Right atrium auricular region (tissue), 2 donors: ENCODE measurements around the gene CEACAM18. TPM values are rescaled to one million over a fixed set of nuclear protein-coding genes. Genes with fewer than 3 reads are reported as not detected.

Experiments used
- DNase-seq: peaks from one replicate; pipeline ENCODE4 v3.0.0-alpha.2; 2019; ENCODE audit warnings: low spot score
- H3K27ac ChIP-seq, 2 donors: fragments of 200-600 bp; sonication (generic); 1 replicate in 1 of 2; 2 replicates in 1 of 2; pipeline ENCODE4 v1.5.1; 2016 to 2019
- H3K27me3 ChIP-seq, 2 donors: fragments of 200-600 bp; sonication (generic); one replicate each; pipeline versions ENCODE4 v1.5.1 to v1.6.0; 2017 to 2019
- H3K36me3 ChIP-seq: fragments of 200-600 bp; sonication (generic); one replicate; pipeline ENCODE4 v1.5.1; 2016
- H3K4me1 ChIP-seq, 2 donors: fragments of 200-600 bp; sonication (generic); one replicate each; pipeline versions ENCODE4 v1.5.1 to v1.6.0; 2017 to 2019
- H3K4me3 ChIP-seq, 2 donors: fragments of 200-600 bp; sonication (generic); 1 replicate in 1 of 2; 2 replicates in 1 of 2; pipeline ENCODE4 v1.5.1; 2017 to 2019; ENCODE audit warnings: mild to moderate bottlenecking in 1 of 2, moderate library complexity in 1 of 2
- H3K9me3 ChIP-seq, 2 donors: fragments of 200-600 bp; sonication (generic); one replicate each; pipeline ENCODE4 v1.5.1; 2019
- CTCF ChIP-seq, 2 donors: fragments of 200-600 bp; sonication (generic); IDR thresholded peaks; one replicate each; pipeline ENCODE4 v1.5.1; 2019; ENCODE audit warnings: antibody characterized with exemption in 2 of 2
- total RNA-seq, 2 donors: library from RNA; depleted of rRNA; stranded (reverse); fragments of >200 nt; gene quantifications; one replicate each; pipeline ENCODE4 v1.1.0, GENCODE V29; 2016

CEACAM18 gene
- total RNA-seq, 2 donors from 2014 or later, result not detected

- Histone ChIP-seq H3K36me3 (no peaks in the 10 kb centered on the region), H3K4me3 (no peak overlapping the region), H3K27ac (no peak overlapping the region), H3K9me3 (no peaks in the 10 kb centered on the region), H3K4me1 (no peaks in the 10 kb centered on the region), H3K27me3 (no peaks in the 10 kb centered on the region)
- DNase-seq, result no peak
- TF ChIP-seq CTCF (IDR thresholded peaks at IDR 0.05), result no peak
Observed at GRCh38 chr19:51448411-51449016, 29.8 kb upstream of the CEACAM18 start.

DNA sequence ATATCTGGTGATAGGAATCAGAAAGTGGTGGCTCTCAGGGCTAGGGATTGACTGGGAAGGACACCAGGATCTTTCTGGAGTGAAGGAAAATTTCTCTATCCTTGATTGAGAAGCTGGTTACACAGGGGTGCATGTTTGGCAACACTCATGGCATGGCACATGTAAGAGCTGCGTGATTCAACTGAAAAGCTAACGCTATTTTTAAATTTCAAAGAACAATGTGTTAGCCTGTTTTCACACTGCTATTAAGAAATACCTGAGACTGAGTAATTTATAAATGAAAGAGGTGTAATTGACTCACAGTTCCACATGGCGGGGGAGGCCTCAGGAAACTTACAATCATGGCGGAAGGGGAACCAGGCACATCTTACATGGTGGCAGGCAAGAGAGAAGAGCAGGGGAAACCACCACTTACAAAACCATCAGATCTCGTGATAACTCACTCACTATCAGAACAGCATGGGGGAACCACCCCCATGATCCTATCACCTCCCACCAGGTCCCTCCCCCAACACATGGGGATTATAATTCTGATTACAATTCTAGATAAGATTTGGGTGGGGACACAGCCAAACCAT lies 27.5 kb upstream of the CEACAM18 start:
- no peaks in the 10 kb centered on the region for H3K9me3 ChIP-seq
- no peak overlapping the region for H3K4me3 ChIP-seq
- DNase-seq, result no peak
- H3K27me3 ChIP-seq, result no peaks in the 10 kb centered on the region
- no peaks in the 10 kb centered on the region for H3K36me3 ChIP-seq
- no peak for TF ChIP-seq CTCF (IDR thresholded peaks at IDR 0.05)
- H3K27ac ChIP-seq, result no peak overlapping the region
- no peaks in the 10 kb centered on the region for H3K4me1 ChIP-seq

DNA sequence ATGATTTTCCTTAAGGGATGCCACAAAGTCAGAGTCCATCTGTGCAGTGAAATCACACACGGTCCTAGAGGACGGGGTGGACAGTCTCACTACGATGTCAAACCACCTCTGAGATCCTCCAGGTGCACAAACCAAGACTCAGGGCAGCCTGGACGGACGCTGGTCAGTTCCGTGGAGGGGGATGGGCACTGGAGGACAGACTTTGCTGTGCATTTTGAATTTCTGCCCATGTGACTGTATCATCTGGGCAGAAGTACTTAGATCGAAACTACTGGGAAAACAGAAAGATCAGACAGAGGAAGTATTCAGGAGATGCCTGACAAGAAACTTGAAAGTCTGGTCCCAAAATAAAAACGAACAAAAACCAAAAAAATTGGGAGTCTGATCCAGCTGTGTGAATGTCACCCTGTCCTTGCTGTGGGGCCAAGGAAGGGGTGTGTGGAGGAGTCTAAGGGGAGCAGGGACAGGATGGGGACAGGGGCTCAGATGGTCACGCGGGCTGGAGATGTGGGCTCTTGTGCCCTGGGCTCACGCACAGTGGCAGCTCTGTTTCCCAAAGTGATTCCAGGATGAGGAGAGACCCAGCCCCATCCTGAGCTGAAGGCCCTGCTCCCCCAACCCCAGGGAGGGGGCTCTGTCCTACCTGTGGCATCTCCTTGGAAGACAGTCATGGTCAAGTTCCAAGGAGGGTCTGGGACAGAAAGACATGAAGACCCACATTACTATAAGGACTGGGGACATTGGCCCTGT lies 21.6 kb upstream of the CEACAM18 start:
- no peaks in the 10 kb centered on the region for H3K36me3 ChIP-seq
- H3K27ac ChIP-seq, result no peak overlapping the region
- no peaks in the 10 kb centered on the region for H3K9me3 ChIP-seq
- TF ChIP-seq CTCF (IDR thresholded peaks at IDR 0.05), result no peak
- DNase-seq, result no peak
- no peak overlapping the region for H3K4me3 ChIP-seq
- no peaks in the 10 kb centered on the region for H3K27me3 ChIP-seq
- H3K4me1 ChIP-seq, result no peaks in the 10 kb centered on the region

DNA sequence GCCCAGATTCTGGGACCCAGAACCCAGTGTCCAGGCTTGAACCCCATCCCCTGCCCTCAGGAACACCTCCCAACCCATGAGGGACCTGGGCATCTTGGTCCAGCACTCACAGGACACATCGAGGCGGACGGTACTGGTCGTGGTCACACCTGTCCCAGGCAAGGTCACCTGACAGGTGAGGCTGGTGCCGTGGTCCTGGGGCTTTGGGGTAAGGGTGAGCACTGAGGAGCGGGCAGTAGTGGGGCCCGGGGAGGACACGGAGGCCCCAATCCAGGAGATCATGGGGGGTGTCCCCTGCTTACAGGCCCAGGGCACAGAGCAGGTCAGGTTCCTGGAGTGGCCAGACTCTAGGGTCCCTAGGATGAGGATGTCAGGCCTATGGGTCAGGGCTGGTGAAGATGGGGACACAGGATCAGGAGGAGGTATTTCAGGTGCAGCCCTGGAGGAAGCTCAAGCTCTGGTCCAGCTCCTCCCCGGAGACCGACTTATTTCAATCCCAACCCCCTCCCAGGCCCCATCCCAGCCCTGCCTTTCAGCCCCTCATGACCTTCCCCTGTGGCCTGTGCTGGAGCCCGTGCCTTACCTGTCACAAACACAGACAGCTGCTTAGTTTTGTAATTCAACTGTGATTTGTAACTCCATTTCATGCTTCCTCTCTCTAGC lies 20.9 kb upstream of the CEACAM18 start:
- Histone ChIP-seq H3K4me1 (no peaks in the 10 kb centered on the region), H3K27ac (no peak overlapping the region), H3K9me3 (no peaks in the 10 kb centered on the region), H3K4me3 (no peak overlapping the region), H3K36me3 (no peaks in the 10 kb centered on the region), H3K27me3 (no peaks in the 10 kb centered on the region)
- TF ChIP-seq CTCF (IDR thresholded peaks at IDR 0.05), result no peak
- DNase-seq, result no peak

DNA sequence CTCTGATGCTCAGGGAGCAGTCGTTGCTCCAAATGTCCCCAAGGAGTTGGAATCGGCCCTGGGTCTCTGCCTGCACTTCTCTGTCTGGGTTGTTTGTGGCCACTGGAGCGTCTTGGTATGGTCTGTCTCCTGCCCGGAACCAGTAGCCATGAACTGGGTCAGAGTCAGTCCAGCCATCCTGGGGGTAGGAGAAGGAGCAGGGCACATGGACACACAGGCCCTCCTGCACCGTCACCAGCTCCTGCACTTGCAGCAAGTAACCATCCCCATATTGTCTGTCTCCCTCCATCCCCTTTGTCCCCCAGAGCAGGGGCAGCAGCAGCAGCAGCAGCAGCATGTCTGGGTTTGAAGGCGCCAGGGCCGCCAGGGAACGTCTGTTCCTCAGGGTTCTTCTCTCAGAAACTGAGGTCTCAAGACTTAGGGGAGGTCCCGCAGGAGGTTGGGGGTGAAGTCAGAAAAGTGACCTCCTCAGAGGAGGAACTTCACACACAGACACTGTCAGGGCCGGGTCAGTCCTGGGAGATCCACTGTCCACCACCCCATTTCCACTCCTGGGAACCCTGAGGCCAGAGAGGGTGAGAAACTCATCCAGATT lies 20.2 kb upstream of the CEACAM18 start, which contains the start of gene SIGLEC8:
TSS of gene SIGLEC8 (minus strand) at position 404 of the 595 bp plus-strand sequence. CDS start at position 337, 67 bp downstream.
- H3K4me1 ChIP-seq, result no peaks in the 10 kb centered on the region
- no peak within 1 kb of the TSS for H3K27ac ChIP-seq
- no peak within 1 kb of the TSS for H3K4me3 ChIP-seq
- no peaks in the 10 kb centered on the region for H3K9me3 ChIP-seq
- H3K27me3 ChIP-seq, result no peaks in the 10 kb centered on the region
- no peak for TF ChIP-seq CTCF (IDR thresholded peaks at IDR 0.05)
- DNase-seq, result no peak
- H3K36me3 ChIP-seq, result no peaks in the 10 kb centered on the region
